Activated CD8-positive, alpha-beta memory T cell treated with anti-CD3 and anti-CD28 coated beads, Interleukin-2, amount 10 ng/mL, durations not matched to agents 7 days and 5 days (primary cell): ENCODE measurements around the gene SMPD3. TPM values are rescaled to one million over a fixed set of nuclear protein-coding genes. Genes with fewer than 3 reads are reported as not detected.

ENCODE experiments used
- ATAC-seq: fragments of 150-1000 bp; cut with Tn5 transposase; one replicate; pipeline ENCODE4 v1.10.0; 2021; ENCODE audit warnings: moderate library complexity
- CTCF ChIA-PET: fragments of 350-600 bp; sonication (Branson Sonifier 250); formaldehyde crosslinking; loops from one replicate; lab custom pipeline; 2021; ENCODE audit warnings: antibody characterized with exemption; lab: Charles Lee
- DNase-seq: peaks from one replicate; pipeline ENCODE4 v3.0.0-alpha.2; 2020
- H3K27ac Mint-ChIP-seq: one replicate; pipeline ENCODE4 v1.8.0; 2021; ENCODE audit warnings: mild to moderate bottlenecking, mixed read lengths
- H3K27me3 Mint-ChIP-seq: one replicate; pipeline ENCODE4 v1.8.0; 2021; ENCODE audit warnings: mixed read lengths
- H3K36me3 Mint-ChIP-seq: one replicate; pipeline ENCODE4 v1.8.0; 2021; ENCODE audit warnings: mild to moderate bottlenecking, mixed read lengths
- H3K4me1 Mint-ChIP-seq: one replicate; pipeline ENCODE4 v1.8.0; 2021; ENCODE audit warnings: mixed read lengths
- H3K4me3 Mint-ChIP-seq: one replicate; pipeline ENCODE4 v1.8.0; 2021; ENCODE audit warnings: mild to moderate bottlenecking, moderate library complexity, mixed read lengths
- H3K9me3 Mint-ChIP-seq: one replicate; pipeline ENCODE4 v1.8.0; 2022; ENCODE audit warnings: low read depth, mixed read lengths
- total RNA-seq, 2 experiments: library from RNA; stranded (reverse); gene quantifications; one replicate each; pipeline ENCODE4 v1.2.3, GENCODE V29; 2021

Gene SMPD3
- total RNA-seq, 2 experiments from 2014 or later: 7.7 to 7.9 TPM

GRCh38 chr16:68466174-68466573 lies 17.9 kb upstream of the SMPD3 start:
- no peak for DNase-seq
- peaks cover 4% of the 10 kb centered on the region for H3K9me3 Mint-ChIP-seq
- H3K36me3 Mint-ChIP-seq: peaks cover 3% of the 10 kb centered on the region
- CTCF ChIA-PET: interaction anchor here (1.1 to 1.4 kb wide), 2 partner anchors 21 to 55 kb away, joined by 4 to 5 read pairs; no protein-coding TSS in a partner anchor
- no peak overlapping the region for H3K4me3 Mint-ChIP-seq
- peaks cover 5% of the 10 kb centered on the region for H3K27me3 Mint-ChIP-seq
- no peak for ATAC-seq
- H3K27ac Mint-ChIP-seq: no peak overlapping the region
- peaks cover 37% of the 10 kb centered on the region for H3K4me1 Mint-ChIP-seq

GRCh38 chr16:68463904-68464303 lies 15.6 kb upstream of the SMPD3 start:
- CTCF ChIA-PET: interaction anchor here (1.3 to 2.5 kb wide), 2 partner anchors 46 to 65 kb away, joined by 3 to 7 read pairs; no protein-coding TSS in a partner anchor
- H3K27ac Mint-ChIP-seq: no peak overlapping the region
- no peak for DNase-seq
- peaks cover 22% of the 10 kb centered on the region for H3K27me3 Mint-ChIP-seq
- peaks cover 24% of the 10 kb centered on the region for H3K4me1 Mint-ChIP-seq
- H3K4me3 Mint-ChIP-seq: no peak overlapping the region
- H3K36me3 Mint-ChIP-seq: peaks cover 3% of the 10 kb centered on the region
- peaks cover 4% of the 10 kb centered on the region for H3K9me3 Mint-ChIP-seq
- ATAC-seq: no peak

GRCh38 chr16:68460067-68460466 lies 11.8 kb upstream of the SMPD3 start:
- Mint-ChIP-seq H3K4me1 (peaks cover 10% of the 10 kb centered on the region), H3K4me3 (no peak overlapping the region), H3K27ac (no peak overlapping the region), H3K9me3 (peaks cover 4% of the 10 kb centered on the region), H3K27me3 (peaks cover 35% of the 10 kb centered on the region), H3K36me3 (peaks cover 3% of the 10 kb centered on the region)
- CTCF ChIA-PET: no interaction called here
- DNase-seq (no peak), ATAC-seq (peak; percentile 49)

- Mint-ChIP-seq H3K4me1 (peaks cover 10% of the 10 kb centered on the region), H3K9me3 (peaks cover 4% of the 10 kb centered on the region), H3K27ac (no peak overlapping the region), H3K36me3 (peaks cover 3% of the 10 kb centered on the region), H3K27me3 (peaks cover 33% of the 10 kb centered on the region), H3K4me3 (no peak overlapping the region)
- DNase-seq (no peak), ATAC-seq (no peak)
- CTCF ChIA-PET: no interaction called here
These were observed 11.1 kb upstream of the SMPD3 start for GRCh38 chr16:68459457-68459856.

- peaks cover 10% of the 10 kb centered on the region for H3K4me1 Mint-ChIP-seq
- CTCF ChIA-PET: no interaction called here
- peaks cover 4% of the 10 kb centered on the region for H3K9me3 Mint-ChIP-seq
- ATAC-seq (no peak), DNase-seq (no peak)
- H3K36me3 Mint-ChIP-seq: peaks cover 3% of the 10 kb centered on the region
- H3K27ac Mint-ChIP-seq: no peak overlapping the region
- H3K27me3 Mint-ChIP-seq: peaks cover 31% of the 10 kb centered on the region
- no peak overlapping the region for H3K4me3 Mint-ChIP-seq
These were observed 10.2 kb upstream of the SMPD3 start for GRCh38 chr16:68458551-68458950.

- CTCF ChIA-PET: interaction anchor here (1.1 kb wide), 1 partner anchor 9 kb away, joined by 3 read pairs; no protein-coding TSS in a partner anchor
- H3K9me3 Mint-ChIP-seq: peaks cover 4% of the 10 kb centered on the region
- peaks cover 3% of the 10 kb centered on the region for H3K36me3 Mint-ChIP-seq
- peaks cover 31% of the 10 kb centered on the region for H3K27me3 Mint-ChIP-seq
- DNase-seq (no peak), ATAC-seq (no peak)
- H3K27ac Mint-ChIP-seq: no peak overlapping the region
- no peak overlapping the region for H3K4me3 Mint-ChIP-seq
- H3K4me1 Mint-ChIP-seq: peaks cover 10% of the 10 kb centered on the region
These were observed 9.8 kb upstream of the SMPD3 start for GRCh38 chr16:68458101-68458500.

- H3K27me3 Mint-ChIP-seq: peaks cover 29% of the 10 kb centered on the region
- H3K4me3 Mint-ChIP-seq: no peak overlapping the region
- DNase-seq (no peak), ATAC-seq (no peak)
- peaks cover 4% of the 10 kb centered on the region for H3K4me1 Mint-ChIP-seq
- CTCF ChIA-PET: interaction anchor here (0.8 to 0.9 kb wide), 3 partner anchors 11 to 65 kb away, joined by 3 read pairs; no protein-coding TSS in a partner anchor
- H3K9me3 Mint-ChIP-seq: no peaks in the 10 kb centered on the region
- no peak overlapping the region for H3K27ac Mint-ChIP-seq
- H3K36me3 Mint-ChIP-seq: no peaks in the 10 kb centered on the region
These were observed 7.3 kb upstream of the SMPD3 start for GRCh38 chr16:68455631-68456030.

GRCh38 chr16:68454920-68455435 lies 6.7 kb upstream of the SMPD3 start:
- H3K36me3 Mint-ChIP-seq: no peaks in the 10 kb centered on the region
- peaks cover 2% of the 10 kb centered on the region for H3K4me1 Mint-ChIP-seq
- CTCF ChIA-PET: interaction anchor here (0.8 to 0.9 kb wide), 2 partner anchors 12 to 60 kb away, joined by 3 read pairs; no protein-coding TSS in a partner anchor
- no peaks in the 10 kb centered on the region for H3K9me3 Mint-ChIP-seq
- DNase-seq: no peak
- no peak for ATAC-seq
- peaks cover 23% of the 10 kb centered on the region for H3K27me3 Mint-ChIP-seq
- no peak overlapping the region for H3K4me3 Mint-ChIP-seq
- H3K27ac Mint-ChIP-seq: no peak overlapping the region

- Mint-ChIP-seq H3K27ac (no peak overlapping the region), H3K27me3 (peaks cover 17% of the 10 kb centered on the region), H3K9me3 (no peaks in the 10 kb centered on the region), H3K4me1 (peaks cover 6% of the 10 kb centered on the region), H3K4me3 (no peak overlapping the region), H3K36me3 (no peaks in the 10 kb centered on the region)
- no peak for DNase-seq
- CTCF ChIA-PET: interaction anchor here (1.5 kb wide), 1 partner anchor 35 kb away, joined by 4 read pairs; no protein-coding TSS in a partner anchor
- ATAC-seq: no peak
These were observed 5.5 kb upstream of the SMPD3 start for GRCh38 chr16:68453816-68454215.

GRCh38 chr16:68452176-68452575 lies 3.9 kb upstream of the SMPD3 start:
- no peaks in the 10 kb centered on the region for H3K36me3 Mint-ChIP-seq
- CTCF ChIA-PET: interaction anchor here (1.2 to 1.3 kb wide), 2 partner anchors 10 to 56 kb away, joined by 3 to 8 read pairs; no protein-coding TSS in a partner anchor
- DNase-seq (no peak), ATAC-seq (no peak)
- H3K4me3 Mint-ChIP-seq: no peak overlapping the region
- H3K27ac Mint-ChIP-seq: no peak overlapping the region
- peaks cover 14% of the 10 kb centered on the region for H3K4me1 Mint-ChIP-seq
- H3K27me3 Mint-ChIP-seq: peaks cover 14% of the 10 kb centered on the region
- H3K9me3 Mint-ChIP-seq: no peaks in the 10 kb centered on the region

- no peak for DNase-seq
- Mint-ChIP-seq H3K9me3 (no peaks in the 10 kb centered on the region), H3K27ac (no peak overlapping the region), H3K27me3 (peaks cover 14% of the 10 kb centered on the region), H3K36me3 (no peaks in the 10 kb centered on the region), H3K4me1 (peaks cover 14% of the 10 kb centered on the region), H3K4me3 (no peak overlapping the region)
- CTCF ChIA-PET: interaction anchor here (1.2 to 1.3 kb wide), 3 partner anchors 9 to 69 kb away, joined by 3 to 8 read pairs (median 4); no protein-coding TSS in a partner anchor
- ATAC-seq: no peak
These were observed 3.4 kb upstream of the SMPD3 start for GRCh38 chr16:68451676-68452075.

GRCh38 chr16:68450741-68451255 lies 2.5 kb upstream of the SMPD3 start:
- DNase-seq (no peak), ATAC-seq (no peak)
- Mint-ChIP-seq H3K4me3 (no peak overlapping the region), H3K36me3 (no peaks in the 10 kb centered on the region), H3K27ac (no peak overlapping the region), H3K27me3 (peaks cover 20% of the 10 kb centered on the region), H3K4me1 (peaks cover 17% of the 10 kb centered on the region), H3K9me3 (no peaks in the 10 kb centered on the region)
- CTCF ChIA-PET: interaction anchor here (1.2 kb wide), 2 partner anchors 54 to 70 kb away, joined by 3 to 4 read pairs; no protein-coding TSS in a partner anchor

- DNase-seq (no peak), ATAC-seq (peak; percentile 16)
- Mint-ChIP-seq H3K27ac (no peak overlapping the region), H3K27me3 (peaks cover 44% of the 10 kb centered on the region), H3K36me3 (no peaks in the 10 kb centered on the region), H3K9me3 (no peaks in the 10 kb centered on the region), H3K4me3 (peak overlapping the region; percentile 33), H3K4me1 (peaks cover 17% of the 10 kb centered on the region)
- CTCF ChIA-PET: interaction anchor here (0.6 to 2.4 kb wide), 11 partner anchors 9 to 187 kb away, joined by 3 to 8 read pairs (median 3); no protein-coding TSS in a partner anchor
These were observed 502 bp downstream of the SMPD3 start for GRCh38 chr16:68447653-68448359.
